Activated gamma-delta T cell (primary cell): ENCODE results near the gene HECTD1.
"Not testable (repeated sequence)": the region's sequence is repeated elsewhere in the genome, so short reads cannot be mapped to it uniquely, and the experiment has no call there.

Experiments
- DNase-seq: peaks from one replicate; lab custom pipeline; 2025; lab: John Stamatoyannopoulos, UW

Gene HECTD1

GRCh38 chr14:31194661-31195060, 12.9 kb downstream of the HECTD1 start:
- DNase-seq: no peak

- no peak for DNase-seq
These were observed 13.5 kb downstream of the HECTD1 start for GRCh38 chr14:31194095-31194494.

GRCh38 chr14:31192544-31192943, 15.0 kb downstream of the HECTD1 start:
- DNase-seq: not testable (repeated sequence)

- no peak for DNase-seq
These were observed 16.8 kb downstream of the HECTD1 start for GRCh38 chr14:31190717-31191263.

GRCh38 chr14:31190219-31190603, 17.4 kb downstream of the HECTD1 start:
- DNase-seq: no peak

GRCh38 chr14:31189346-31190218, 18.0 kb downstream of the HECTD1 start:
- DNase-seq: no peak

- no peak for DNase-seq
These were observed 18.8 kb downstream of the HECTD1 start for GRCh38 chr14:31188744-31189143.

GRCh38 chr14:31182016-31182415, 25.6 kb downstream of the HECTD1 start:
- not testable (repeated sequence) for DNase-seq

GRCh38 chr14:31181271-31181670, 26.3 kb downstream of the HECTD1 start:
- DNase-seq: no peak

- DNase-seq: no peak
These were observed 27.1 kb downstream of the HECTD1 start for GRCh38 chr14:31180299-31181051.

- DNase-seq: no peak
These were observed 33.2 kb downstream of the HECTD1 start for GRCh38 chr14:31174433-31174832.

GRCh38 chr14:31173120-31173837, 34.3 kb downstream of the HECTD1 start:
- DNase-seq: no peak

GRCh38 chr14:31172084-31172483, 35.5 kb downstream of the HECTD1 start:
- DNase-seq: no peak

- no peak for DNase-seq
These were observed 37.2 kb downstream of the HECTD1 start for GRCh38 chr14:31170411-31170810.

GRCh38 chr14:31169877-31170276, 37.7 kb downstream of the HECTD1 start:
- DNase-seq: no peak

- no peak for DNase-seq
These were observed 40.6 kb downstream of the HECTD1 start for GRCh38 chr14:31167032-31167431.

- no peak for DNase-seq
These were observed 41.4 kb downstream of the HECTD1 start for GRCh38 chr14:31166271-31166561.

GRCh38 chr14:31164115-31164514, 43.5 kb downstream of the HECTD1 start:
- DNase-seq: no peak

GRCh38 chr14:31162910-31163649, 44.5 kb downstream of the HECTD1 start:
- DNase-seq: no peak

GRCh38 chr14:31161274-31161673, 46.3 kb downstream of the HECTD1 start:
- DNase-seq: no peak

GRCh38 chr14:31159682-31160296, 47.8 kb downstream of the HECTD1 start:
- no peak for DNase-seq
